MM.1S (cell line): Measurements from ENCODE around the gene ZNF892.

Source experiments
- DNase-seq: peaks from one replicate; pipeline ENCODE4 v3.0.0-alpha.2; 2015
- H2AFZ ChIP-seq: fragments of 300-600 bp; sonication (generic); 2 replicates; pipeline ENCODE4 v1.6.0; 2016; ENCODE audit warnings: antibody characterized with exemption, low read length
- H3F3A ChIP-seq: fragments of 300-600 bp; sonication (generic); 2 replicates; pipeline ENCODE4 v1.6.1; 2016; ENCODE audit warnings: mild to moderate bottlenecking, antibody characterized with exemption, low read length, moderate library complexity, mixed read lengths; ENCODE audit not compliant: insufficient read depth
- H3K27ac ChIP-seq: fragments of 300-600 bp; sonication (generic); 2 replicates; pipeline ENCODE4 v1.5.1; 2016; ENCODE audit warnings: mild to moderate bottlenecking, low read length
- H3K27me3 ChIP-seq: fragments of 300-600 bp; sonication (generic); replicated peaks from 2 replicates; pipeline ENCODE4 v1.6.0; 2016; ENCODE audit warnings: low read length; ENCODE audit not compliant: insufficient read depth
- H3K36me3 ChIP-seq: fragments of 300-600 bp; sonication (generic); replicated peaks from 2 replicates; pipeline ENCODE4 v1.6.1; 2016; ENCODE audit warnings: mild to moderate bottlenecking, low read length, mixed read lengths; ENCODE audit not compliant: insufficient read depth
- H3K4me1 ChIP-seq: fragments of 300-600 bp; sonication (generic); 2 replicates; pipeline ENCODE4 v1.6.1; 2016; ENCODE audit warnings: low read length, mixed read lengths
- H3K4me2 ChIP-seq: fragments of 300-600 bp; sonication (generic); 2 replicates; pipeline ENCODE4 v1.6.0; 2016; ENCODE audit warnings: low read depth, low read length
- H3K4me3 ChIP-seq: fragments of 300-600 bp; sonication (generic); 2 replicates; pipeline ENCODE4 v1.5.1; 2016; ENCODE audit warnings: low read length, mixed read lengths
- H3K79me2 ChIP-seq: fragments of 300-600 bp; sonication (generic); 2 replicates; pipeline ENCODE4 v1.6.1; 2016; ENCODE audit warnings: mixed run types, low read length, mixed read lengths
- H3K9ac ChIP-seq: fragments of 300-600 bp; sonication (generic); 2 replicates; pipeline ENCODE4 v1.6.1; 2016; ENCODE audit warnings: low read length, mixed read lengths
- H3K9me2 ChIP-seq: fragments of 300-600 bp; sonication (generic); replicated peaks from 2 replicates; pipeline ENCODE4 v1.6.1; 2016; ENCODE audit warnings: mild to moderate bottlenecking, low read length, mixed read lengths; ENCODE audit not compliant: insufficient read depth
- H3K9me3 ChIP-seq: fragments of 300-600 bp; sonication (generic); replicated peaks from 2 replicates; pipeline ENCODE4 v1.6.1; 2016; ENCODE audit warnings: mild to moderate bottlenecking, low read length, mixed read lengths; ENCODE audit not compliant: insufficient read depth
- H4K20me1 ChIP-seq: fragments of 300-600 bp; sonication (generic); 2 replicates; pipeline ENCODE4 v1.6.1; 2016; ENCODE audit warnings: mild to moderate bottlenecking, low read length, moderate library complexity, mixed read lengths; ENCODE audit not compliant: insufficient read depth
- CTCF ChIP-seq: fragments of 300-600 bp; sonication (generic); IDR thresholded peaks from 2 replicates; pipeline ENCODE4 v1.5.1; 2016; ENCODE audit warnings: antibody characterized with exemption, low read length, mixed read lengths
- EZH2 ChIP-seq: fragments of 300-600 bp; sonication (generic); optimal IDR thresholded peaks from 2 replicates; pipeline ENCODE3; 2017; ENCODE audit warnings: low read depth, mild to moderate bottlenecking, antibody characterized with exemption, low read length, mixed read lengths
- EZH2phosphoT487 ChIP-seq: fragments of 300-600 bp; sonication (generic); IDR thresholded peaks from 2 replicates; pipeline ENCODE4 v1.6.1; 2018; ENCODE audit warnings: antibody characterized with exemption, low read length

The ZNF892 gene

DNA sequence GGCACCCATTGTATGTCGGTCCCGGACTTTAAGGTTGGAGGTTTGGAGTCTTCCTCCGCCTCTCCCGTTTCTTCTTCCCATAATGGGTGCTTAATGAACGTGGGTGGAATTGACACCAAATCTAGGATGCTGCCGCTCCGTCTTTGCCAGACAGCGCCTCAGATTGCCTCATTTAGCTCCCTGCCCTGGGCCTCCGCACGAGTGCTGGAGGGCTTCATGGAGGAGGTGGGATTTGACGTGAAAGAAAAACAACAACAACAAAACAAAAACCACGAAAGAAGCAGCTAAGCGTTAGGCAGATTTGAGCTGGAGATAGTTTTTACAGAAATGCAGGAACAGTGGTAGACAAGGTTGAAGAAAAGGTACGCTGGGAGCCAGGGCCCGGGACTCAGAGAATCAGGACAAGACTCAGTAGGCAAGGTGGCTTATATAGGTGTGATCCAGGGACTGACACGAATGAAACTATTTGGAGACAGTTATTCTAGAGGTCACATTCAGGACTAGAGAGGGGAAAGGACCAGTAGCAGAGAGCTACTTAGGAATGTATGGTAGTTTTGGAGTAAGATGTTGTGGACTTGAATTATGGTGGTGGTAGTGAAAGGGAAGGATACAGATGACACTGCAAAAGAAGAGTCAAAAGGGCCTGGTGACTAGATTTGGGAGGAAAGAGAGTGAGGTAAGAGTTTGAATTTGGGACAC, 41.1 kb upstream of the ZNF892 start:
- H3K27ac ChIP-seq = no peak overlapping the region

DNA sequence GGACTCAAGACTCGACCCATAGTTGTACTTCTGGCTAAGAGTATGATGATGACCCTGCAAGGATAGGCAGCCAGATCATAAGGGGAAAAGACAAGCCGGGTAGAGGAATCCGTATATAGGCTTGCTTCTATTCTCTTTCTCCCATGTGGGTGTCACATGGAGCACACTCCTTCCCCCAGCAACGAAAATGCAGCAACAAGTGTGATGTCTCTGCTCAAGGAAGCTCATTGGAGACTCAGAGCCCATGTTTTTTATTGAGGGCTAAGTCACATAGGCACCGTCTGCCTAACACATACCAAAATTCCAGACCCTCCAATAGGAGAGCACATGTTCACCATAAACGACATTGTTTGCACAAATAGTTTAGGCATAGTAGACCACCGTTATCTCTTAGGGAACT, 35.4 kb upstream of the ZNF892 start:
- no peaks in the 10 kb centered on the region for H3K9me2 ChIP-seq
- H3K9ac ChIP-seq = no peak overlapping the region
- H2AFZ ChIP-seq = no peak overlapping the region
- no peak overlapping the region for H3K4me3 ChIP-seq
- H3K4me2 ChIP-seq = no peak overlapping the region
- no peak overlapping the region for H3K27ac ChIP-seq
- H3K9me3 ChIP-seq = no peaks in the 10 kb centered on the region
- TF ChIP-seq CTCF (no peak), EZH2phosphoT487 (no peak), EZH2 (no peak)
- no peak for DNase-seq
- H3F3A ChIP-seq = no peaks in the 10 kb centered on the region
- H3K36me3 ChIP-seq = no peaks in the 10 kb centered on the region
- no peaks in the 10 kb centered on the region for H3K27me3 ChIP-seq
- H3K4me1 ChIP-seq = no peaks in the 10 kb centered on the region
- H4K20me1 ChIP-seq = no peaks in the 10 kb centered on the region
- no peaks in the 10 kb centered on the region for H3K79me2 ChIP-seq

More for the DNA sequence above, 41.1 kb upstream of the ZNF892 start:
- Histone ChIP-seq H3K9me3 (no peaks in the 10 kb centered on the region), H3K27me3 (no peaks in the 10 kb centered on the region), H4K20me1 (no peaks in the 10 kb centered on the region), H3K9me2 (no peaks in the 10 kb centered on the region), H2AFZ (peak overlapping the region; percentile 97), H3K4me3 (peak overlapping the region; percentile 98), H3K36me3 (no peaks in the 10 kb centered on the region), H3K4me1 (no peaks in the 10 kb centered on the region), H3K4me2 (peak overlapping the region; percentile 83), H3F3A (no peaks in the 10 kb centered on the region), H3K9ac (peak overlapping the region; percentile 53; the same call in 1 of the 2 replicates), H3K79me2 (0 out of 2 replicates have a peak, but pooled peaks cover 4% of the 10 kb centered on the region)
- no peak for TF ChIP-seq EZH2phosphoT487
- no peak for TF ChIP-seq CTCF
- TF ChIP-seq EZH2 = no peak
- DNase-seq = no peak

- TF ChIP-seq CTCF (no peak), EZH2phosphoT487 (no peak)
- H3F3A ChIP-seq = no peaks in the 10 kb centered on the region
- H3K27me3 ChIP-seq = no peaks in the 10 kb centered on the region
- no peaks in the 10 kb centered on the region for H3K9me3 ChIP-seq
- no peaks in the 10 kb centered on the region for H3K9me2 ChIP-seq
- no peaks in the 10 kb centered on the region for H3K79me2 ChIP-seq
- no peaks in the 10 kb centered on the region for H3K4me1 ChIP-seq
- no peak overlapping the region for H3K4me2 ChIP-seq
- H3K4me3 ChIP-seq = no peak overlapping the region
- DNase-seq = no peak
- no peaks in the 10 kb centered on the region for H3K36me3 ChIP-seq
- no peak overlapping the region for H3K9ac ChIP-seq
- H2AFZ ChIP-seq = no peak overlapping the region
- no peak overlapping the region for H3K27ac ChIP-seq
- H4K20me1 ChIP-seq = no peaks in the 10 kb centered on the region
These were observed 33.2 kb upstream of the ZNF892 start for GRCh38 chr2:95174031-95174542.
